ENCODE results near the gene GLRA1.
"Not testable (repeated sequence)": the region's sequence is repeated elsewhere in the genome, so short reads cannot be mapped to it uniquely, and the experiment has no call there.

GLRA1 gene

GRCh38 chr5:151893485-151893884, 31.2 kb downstream of the GLRA1 start:
- H3K36me3 ChIP-seq (ENCODE audit: insufficient read depth, low read length); H3K9me3 ChIP-seq (ENCODE audit: low read length); H2AFZ ChIP-seq (ENCODE audit: low read depth, low read length); H3K4me1 ChIP-seq (ENCODE audit: insufficient read depth, low read length); H3K27me3 ChIP-seq (ENCODE audit: insufficient read depth, low read length); H3K4me3 ChIP-seq (ENCODE audit: low read length): not testable (repeated sequence)

- Histone ChIP-seq H3K4me3 (ENCODE audit: low read length) (no peak overlapping the region), H3K4me1 (ENCODE audit: insufficient read depth, low read length) (no peaks in the 10 kb centered on the region), H2AFZ (ENCODE audit: low read depth, low read length) (no peak overlapping the region), H3K27me3 (ENCODE audit: insufficient read depth, low read length) (no peaks in the 10 kb centered on the region), H3K9me3 (ENCODE audit: low read length) (no peaks in the 10 kb centered on the region), H3K36me3 (ENCODE audit: insufficient read depth, low read length) (no peaks in the 10 kb centered on the region)
Measured at GRCh38 chr5:151892393-151892792, 32.3 kb downstream of the GLRA1 start.

- H3K36me3 ChIP-seq (ENCODE audit: insufficient read depth, low read length): no peaks in the 10 kb centered on the region
- no peaks in the 10 kb centered on the region for H3K27me3 ChIP-seq (ENCODE audit: insufficient read depth, low read length)
- H3K4me3 ChIP-seq (ENCODE audit: low read length): no peak overlapping the region
- H3K9me3 ChIP-seq (ENCODE audit: low read length): no peaks in the 10 kb centered on the region
- H3K4me1 ChIP-seq (ENCODE audit: insufficient read depth, low read length): no peaks in the 10 kb centered on the region
- H2AFZ ChIP-seq (ENCODE audit: low read depth, low read length): no peak overlapping the region
Measured at GRCh38 chr5:151890299-151890698, 34.4 kb downstream of the GLRA1 start.

GRCh38 chr5:151889614-151890013, 35.0 kb downstream of the GLRA1 start:
- no peaks in the 10 kb centered on the region for H3K9me3 ChIP-seq (ENCODE audit: low read length)
- H3K36me3 ChIP-seq (ENCODE audit: insufficient read depth, low read length): no peaks in the 10 kb centered on the region
- no peaks in the 10 kb centered on the region for H3K27me3 ChIP-seq (ENCODE audit: insufficient read depth, low read length)
- no peak overlapping the region for H2AFZ ChIP-seq (ENCODE audit: low read depth, low read length)
- H3K4me3 ChIP-seq (ENCODE audit: low read length): no peak overlapping the region
- no peaks in the 10 kb centered on the region for H3K4me1 ChIP-seq (ENCODE audit: insufficient read depth, low read length)

GRCh38 chr5:151886546-151887275, 37.9 kb downstream of the GLRA1 start:
- Histone ChIP-seq H3K4me1 (ENCODE audit: insufficient read depth, low read length) (no peaks in the 10 kb centered on the region), H2AFZ (ENCODE audit: low read depth, low read length) (no peak overlapping the region), H3K4me3 (ENCODE audit: low read length) (no peak overlapping the region), H3K36me3 (ENCODE audit: insufficient read depth, low read length) (no peaks in the 10 kb centered on the region), H3K9me3 (ENCODE audit: low read length) (no peaks in the 10 kb centered on the region), H3K27me3 (ENCODE audit: insufficient read depth, low read length) (no peaks in the 10 kb centered on the region)

- Histone ChIP-seq H2AFZ (ENCODE audit: low read depth, low read length) (no peak overlapping the region), H3K4me3 (ENCODE audit: low read length) (no peak overlapping the region), H3K36me3 (ENCODE audit: insufficient read depth, low read length) (no peaks in the 10 kb centered on the region), H3K9me3 (ENCODE audit: low read length) (no peaks in the 10 kb centered on the region), H3K4me1 (ENCODE audit: insufficient read depth, low read length) (no peaks in the 10 kb centered on the region), H3K27me3 (ENCODE audit: insufficient read depth, low read length) (no peaks in the 10 kb centered on the region)
Measured at GRCh38 chr5:151885138-151885908, 39.3 kb downstream of the GLRA1 start.

- H3K36me3 ChIP-seq (ENCODE audit: insufficient read depth, low read length): no peaks in the 10 kb centered on the region
- no peaks in the 10 kb centered on the region for H3K27me3 ChIP-seq (ENCODE audit: insufficient read depth, low read length)
- H3K4me1 ChIP-seq (ENCODE audit: insufficient read depth, low read length): no peaks in the 10 kb centered on the region
- H2AFZ ChIP-seq (ENCODE audit: low read depth, low read length): no peak overlapping the region
- no peak overlapping the region for H3K4me3 ChIP-seq (ENCODE audit: low read length)
- no peaks in the 10 kb centered on the region for H3K9me3 ChIP-seq (ENCODE audit: low read length)
Measured at GRCh38 chr5:151881621-151882225, 42.9 kb downstream of the GLRA1 start.

- Histone ChIP-seq H2AFZ (ENCODE audit: low read depth, low read length) (no peak overlapping the region), H3K36me3 (ENCODE audit: insufficient read depth, low read length) (no peaks in the 10 kb centered on the region), H3K27me3 (ENCODE audit: insufficient read depth, low read length) (no peaks in the 10 kb centered on the region), H3K4me3 (ENCODE audit: low read length) (no peak overlapping the region), H3K9me3 (ENCODE audit: low read length) (no peaks in the 10 kb centered on the region), H3K4me1 (ENCODE audit: insufficient read depth, low read length) (no peaks in the 10 kb centered on the region)
Measured at GRCh38 chr5:151880324-151880723, 44.3 kb downstream of the GLRA1 start.

- Histone ChIP-seq H3K4me3 (ENCODE audit: low read length) (no peak overlapping the region), H3K4me1 (ENCODE audit: insufficient read depth, low read length) (no peaks in the 10 kb centered on the region), H3K36me3 (ENCODE audit: insufficient read depth, low read length) (no peaks in the 10 kb centered on the region), H2AFZ (ENCODE audit: low read depth, low read length) (no peak overlapping the region), H3K9me3 (ENCODE audit: low read length) (no peaks in the 10 kb centered on the region), H3K27me3 (ENCODE audit: insufficient read depth, low read length) (no peaks in the 10 kb centered on the region)
Measured at GRCh38 chr5:151873701-151874100, 51.0 kb downstream of the GLRA1 start.

GRCh38 chr5:151872701-151873100, 52.0 kb downstream of the GLRA1 start:
- H2AFZ ChIP-seq (ENCODE audit: low read depth, low read length): no peak overlapping the region
- no peaks in the 10 kb centered on the region for H3K4me1 ChIP-seq (ENCODE audit: insufficient read depth, low read length)
- H3K36me3 ChIP-seq (ENCODE audit: insufficient read depth, low read length): no peaks in the 10 kb centered on the region
- H3K27me3 ChIP-seq (ENCODE audit: insufficient read depth, low read length): no peaks in the 10 kb centered on the region
- no peak overlapping the region for H3K4me3 ChIP-seq (ENCODE audit: low read length)
- no peaks in the 10 kb centered on the region for H3K9me3 ChIP-seq (ENCODE audit: low read length)

- Histone ChIP-seq H2AFZ (ENCODE audit: low read depth, low read length) (no peak overlapping the region), H3K4me1 (ENCODE audit: insufficient read depth, low read length) (no peaks in the 10 kb centered on the region), H3K9me3 (ENCODE audit: low read length) (no peaks in the 10 kb centered on the region), H3K27me3 (ENCODE audit: insufficient read depth, low read length) (no peaks in the 10 kb centered on the region), H3K4me3 (ENCODE audit: low read length) (no peak overlapping the region), H3K36me3 (ENCODE audit: insufficient read depth, low read length) (no peaks in the 10 kb centered on the region)
Measured at GRCh38 chr5:151870820-151871219, 53.8 kb downstream of the GLRA1 start.

- H3K27me3 ChIP-seq (ENCODE audit: insufficient read depth, low read length): no peaks in the 10 kb centered on the region
- H3K4me1 ChIP-seq (ENCODE audit: insufficient read depth, low read length): no peaks in the 10 kb centered on the region
- H2AFZ ChIP-seq (ENCODE audit: low read depth, low read length): no peak overlapping the region
- H3K4me3 ChIP-seq (ENCODE audit: low read length): no peak overlapping the region
- H3K9me3 ChIP-seq (ENCODE audit: low read length): no peaks in the 10 kb centered on the region
- H3K36me3 ChIP-seq (ENCODE audit: insufficient read depth, low read length): no peaks in the 10 kb centered on the region
Measured at GRCh38 chr5:151870271-151870670, 54.4 kb downstream of the GLRA1 start.

GRCh38 chr5:151869843-151870242, 54.8 kb downstream of the GLRA1 start:
- Histone ChIP-seq H3K27me3 (ENCODE audit: insufficient read depth, low read length) (no peaks in the 10 kb centered on the region), H3K9me3 (ENCODE audit: low read length) (no peaks in the 10 kb centered on the region), H3K4me1 (ENCODE audit: insufficient read depth, low read length) (no peaks in the 10 kb centered on the region), H3K36me3 (ENCODE audit: insufficient read depth, low read length) (no peaks in the 10 kb centered on the region), H3K4me3 (ENCODE audit: low read length) (no peak overlapping the region), H2AFZ (ENCODE audit: low read depth, low read length) (no peak overlapping the region)

All from neuron (in vitro differentiated cells).